B cell (primary cell): Measurements from ENCODE around the gene APBA3.

Experiments
- CTCF ChIP-seq: fragments of 200-600 bp; IDR thresholded peaks from one replicate; pipeline ENCODE4 v1.8.0; 2022; ENCODE audit warnings: antibody characterized with exemption, mild to moderate bottlenecking
- EZH2 ChIP-seq: IDR thresholded peaks from 2 replicates; pipeline ENCODE4 v1.6.1; 2012; ENCODE audit warnings: borderline replicate concordance, low read depth, mild to moderate bottlenecking, moderate library complexity, low read length; ENCODE audit not compliant: insufficient read depth, poor library complexity, severe bottlenecking

DNA sequence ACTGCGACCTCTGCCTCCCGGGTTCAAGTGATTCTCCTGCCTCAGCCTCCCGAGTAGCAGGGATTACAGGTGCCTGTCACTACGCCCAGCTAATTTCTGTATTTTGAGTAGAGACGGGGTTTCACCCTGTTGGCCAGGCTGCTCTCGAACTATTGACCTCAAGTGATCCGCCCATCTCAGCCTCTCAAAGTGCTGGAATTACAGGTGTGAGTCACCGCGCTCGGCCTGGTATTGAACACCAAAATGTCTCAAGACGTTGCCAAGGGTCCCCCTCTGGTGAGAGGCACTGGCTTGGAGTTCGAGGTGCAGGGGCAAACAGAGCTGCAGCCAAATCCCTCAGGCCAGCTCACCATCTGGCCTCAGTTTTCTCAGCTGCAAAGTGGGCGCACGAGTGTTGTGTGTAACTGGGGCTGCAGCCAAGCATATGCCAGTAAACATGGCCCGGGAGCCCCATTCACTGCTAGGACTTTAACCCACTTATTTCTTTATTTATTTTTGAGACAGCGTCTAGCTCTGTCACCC is 45.3 kb downstream of the APBA3 start:
- TF ChIP-seq CTCF (no peak), EZH2 (no peak)
